ENCODE data around the gene LRP4.

LRP4 gene

GRCh38 chr11:46918788-46919513, 601 bp upstream of the LRP4 start:
- no peak for DNase-seq (ENCODE audit: low read depth in 2 of 2)

- DNase-seq (ENCODE audit: low read depth in 2 of 2): no peak
These were observed 628 bp downstream of the LRP4 start for GRCh38 chr11:46917762-46918082.

- no peak for DNase-seq (ENCODE audit: low read depth in 2 of 2)
These were observed 1.1 kb downstream of the LRP4 start for GRCh38 chr11:46917109-46917761.

GRCh38 chr11:46916286-46917108, 1.9 kb downstream of the LRP4 start:
- DNase-seq (ENCODE audit: low read depth in 2 of 2): no peak

GRCh38 chr11:46914910-46915309, 3.4 kb downstream of the LRP4 start:
- no peak for DNase-seq (ENCODE audit: low read depth in 2 of 2)

- no peak for DNase-seq (ENCODE audit: low read depth in 2 of 2)
These were observed 4.0 kb downstream of the LRP4 start for GRCh38 chr11:46914363-46914762.

GRCh38 chr11:46913484-46913883, 4.9 kb downstream of the LRP4 start:
- DNase-seq (ENCODE audit: low read depth in 2 of 2): no peak

- DNase-seq (ENCODE audit: low read depth in 2 of 2): no peak
These were observed 5.7 kb downstream of the LRP4 start for GRCh38 chr11:46912526-46913150.

- no peak for DNase-seq (ENCODE audit: low read depth in 2 of 2)
These were observed 10.7 kb downstream of the LRP4 start for GRCh38 chr11:46907606-46908005.

- no peak for DNase-seq (ENCODE audit: low read depth in 2 of 2)
These were observed 11.7 kb downstream of the LRP4 start for GRCh38 chr11:46906609-46907041.

GRCh38 chr11:46905806-46906205, 12.5 kb downstream of the LRP4 start:
- DNase-seq (ENCODE audit: low read depth in 2 of 2): no peak

GRCh38 chr11:46903846-46904245, 14.5 kb downstream of the LRP4 start:
- no peak for DNase-seq (ENCODE audit: low read depth in 2 of 2)

- DNase-seq (ENCODE audit: low read depth in 2 of 2): no peak
These were observed 15.7 kb downstream of the LRP4 start for GRCh38 chr11:46902694-46903093.

- DNase-seq (ENCODE audit: low read depth in 2 of 2): no peak
These were observed 17.2 kb downstream of the LRP4 start for GRCh38 chr11:46901156-46901555.

GRCh38 chr11:46900091-46900746, 18.1 kb downstream of the LRP4 start:
- no peak for DNase-seq (ENCODE audit: low read depth in 2 of 2)

- no peak for DNase-seq (ENCODE audit: low read depth in 2 of 2)
These were observed 18.8 kb downstream of the LRP4 start for GRCh38 chr11:46899501-46900025.

- DNase-seq (ENCODE audit: low read depth in 2 of 2): no peak
These were observed 19.8 kb downstream of the LRP4 start for GRCh38 chr11:46898396-46899095.

- no peak for DNase-seq (ENCODE audit: low read depth in 2 of 2)
These were observed 21.5 kb downstream of the LRP4 start for GRCh38 chr11:46896719-46897406.

- DNase-seq (ENCODE audit: low read depth in 2 of 2): no peak
These were observed 22.5 kb downstream of the LRP4 start for GRCh38 chr11:46895821-46896220.

GRCh38 chr11:46894961-46895360, 23.4 kb downstream of the LRP4 start:
- no peak for DNase-seq (ENCODE audit: low read depth in 2 of 2)
